Measurements from ENCODE around the gene ADARB2. TPM values are rescaled to one million over a fixed set of nuclear protein-coding genes. Genes with fewer than 3 reads are reported as not detected.

Gene ADARB2
- total and polyA plus RNA-seq, 4 donors: 0.55 to 0.70 (median 0.59) TPM; not detected in 1

DNA sequence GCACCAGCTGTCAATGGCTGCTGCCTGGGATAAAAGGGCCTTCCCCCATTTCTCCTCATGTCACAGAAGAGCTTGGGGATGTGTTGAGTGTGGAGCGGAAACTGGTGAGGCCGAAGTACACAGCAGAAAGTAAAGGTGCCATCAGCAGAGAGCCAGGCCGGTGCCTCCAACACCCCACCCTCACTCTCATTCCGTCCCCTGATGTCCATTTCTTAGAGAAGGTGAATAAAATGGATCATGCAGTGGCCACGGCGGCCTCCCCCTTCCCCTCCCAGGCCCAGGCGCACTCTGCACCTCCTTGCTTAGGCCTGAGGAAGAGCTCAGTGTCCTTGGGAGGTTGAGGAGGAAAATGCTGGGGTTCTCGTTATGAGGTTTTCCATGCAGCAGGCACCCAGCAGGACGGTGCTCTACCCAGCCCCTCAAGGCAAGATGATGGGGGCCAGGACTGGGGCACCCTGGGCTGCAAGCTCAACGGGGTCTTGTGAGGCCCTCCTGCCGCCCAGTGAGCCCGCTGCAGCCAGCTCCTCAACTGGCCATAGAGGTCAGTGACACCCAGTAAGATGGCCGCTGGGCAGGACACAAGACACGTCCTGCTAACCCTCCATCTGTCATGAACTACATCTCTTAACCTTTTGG is 163.9 kb downstream of the ADARB2 start:
- no peaks in the 10 kb centered on the region for H3K36me3 ChIP-seq (ENCODE audit: control insufficient read depth in 4 of 4, insufficient read depth in 3 of 4, low read depth in 1 of 4, low read length in 3 of 4)
- H3K9ac ChIP-seq (ENCODE audit: low read depth in 1 of 2, low read length in 2 of 2): no peak overlapping the region
- no peak for DNase-seq (ENCODE audit: low spot score)
- no peak overlapping the region for H3K27ac ChIP-seq (ENCODE audit: low read depth in 1 of 2, low read length in 2 of 2)
- H3K9me3 ChIP-seq (ENCODE audit: control insufficient read depth in 4 of 4, low read length in 3 of 4): no peaks in the 10 kb centered on the region
- WGBS: 82% methylated on average over 14 of the region's 14 CpGs
- H3K27me3 ChIP-seq (ENCODE audit: control insufficient read depth in 4 of 4, insufficient read depth in 4 of 4, low read length in 3 of 4): no peaks in the 10 kb centered on the region
- TF ChIP-seq RAD21 (IDR thresholded peaks at IDR 0.05) (no peak), YY1 (IDR thresholded peaks at IDR 0.05) (no peak), NR2F2 (IDR thresholded peaks at IDR 0.05) (no peak), RXRA (IDR thresholded peaks at IDR 0.05) (no peak), FOXA1 (IDR thresholded peaks at IDR 0.05) (no peak), EGR1 (IDR thresholded peaks at IDR 0.05; ENCODE audit: low read depth in 2 of 2) (no peak), GABPA (IDR thresholded peaks at IDR 0.05 in 1 of 2, conservative IDR thresholded peaks at IDR 0.05 in 1 of 2) (no peak), CTCF (IDR thresholded peaks at IDR 0.05; ENCODE audit: low read depth, low read length, missing input control) (no peak), TAF1 (conservative IDR thresholded peaks at IDR 0.05) (no peak), FOXA2 (IDR thresholded peaks at IDR 0.05) (no peak), SP1 (IDR thresholded peaks at IDR 0.05) (no peak), HNF4G (IDR thresholded peaks at IDR 0.05) (no peak), JUND (IDR thresholded peaks at IDR 0.05) (no peak), HNF4A (conservative IDR thresholded peaks at IDR 0.05) (no peak)
- TF ChIP-seq, protein P1, sequence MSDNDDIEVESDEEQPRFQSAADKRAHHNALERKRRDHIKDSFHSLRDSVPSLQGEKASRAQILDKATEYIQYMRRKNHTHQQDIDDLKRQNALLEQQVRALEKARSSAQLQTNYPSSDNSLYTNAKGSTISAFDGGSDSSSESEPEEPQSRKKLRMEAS (IDR thresholded peaks at IDR 0.05): no peak
- TF ChIP-seq, protein P2, sequence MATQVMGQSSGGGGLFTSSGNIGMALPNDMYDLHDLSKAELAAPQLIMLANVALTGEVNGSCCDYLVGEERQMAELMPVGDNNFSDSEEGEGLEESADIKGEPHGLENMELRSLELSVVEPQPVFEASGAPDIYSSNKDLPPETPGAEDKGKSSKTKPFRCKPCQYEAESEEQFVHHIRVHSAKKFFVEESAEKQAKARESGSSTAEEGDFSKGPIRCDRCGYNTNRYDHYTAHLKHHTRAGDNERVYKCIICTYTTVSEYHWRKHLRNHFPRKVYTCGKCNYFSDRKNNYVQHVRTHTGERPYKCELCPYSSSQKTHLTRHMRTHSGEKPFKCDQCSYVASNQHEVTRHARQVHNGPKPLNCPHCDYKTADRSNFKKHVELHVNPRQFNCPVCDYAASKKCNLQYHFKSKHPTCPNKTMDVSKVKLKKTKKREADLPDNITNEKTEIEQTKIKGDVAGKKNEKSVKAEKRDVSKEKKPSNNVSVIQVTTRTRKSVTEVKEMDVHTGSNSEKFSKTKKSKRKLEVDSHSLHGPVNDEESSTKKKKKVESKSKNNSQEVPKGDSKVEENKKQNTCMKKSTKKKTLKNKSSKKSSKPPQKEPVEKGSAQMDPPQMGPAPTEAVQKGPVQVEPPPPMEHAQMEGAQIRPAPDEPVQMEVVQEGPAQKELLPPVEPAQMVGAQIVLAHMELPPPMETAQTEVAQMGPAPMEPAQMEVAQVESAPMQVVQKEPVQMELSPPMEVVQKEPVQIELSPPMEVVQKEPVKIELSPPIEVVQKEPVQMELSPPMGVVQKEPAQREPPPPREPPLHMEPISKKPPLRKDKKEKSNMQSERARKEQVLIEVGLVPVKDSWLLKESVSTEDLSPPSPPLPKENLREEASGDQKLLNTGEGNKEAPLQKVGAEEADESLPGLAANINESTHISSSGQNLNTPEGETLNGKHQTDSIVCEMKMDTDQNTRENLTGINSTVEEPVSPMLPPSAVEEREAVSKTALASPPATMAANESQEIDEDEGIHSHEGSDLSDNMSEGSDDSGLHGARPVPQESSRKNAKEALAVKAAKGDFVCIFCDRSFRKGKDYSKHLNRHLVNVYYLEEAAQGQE (IDR thresholded peaks at IDR 0.05): no peak
- TF ChIP-seq, protein P3, sequence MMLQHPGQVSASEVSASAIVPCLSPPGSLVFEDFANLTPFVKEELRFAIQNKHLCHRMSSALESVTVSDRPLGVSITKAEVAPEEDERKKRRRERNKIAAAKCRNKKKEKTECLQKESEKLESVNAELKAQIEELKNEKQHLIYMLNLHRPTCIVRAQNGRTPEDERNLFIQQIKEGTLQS (IDR thresholded peaks at IDR 0.05): no peak
- H3K4me1 ChIP-seq (ENCODE audit: control insufficient read depth in 4 of 4, insufficient read depth in 4 of 4, low read length in 3 of 4): no peaks in the 10 kb centered on the region
- no peak overlapping the region for H3K4me3 ChIP-seq (ENCODE audit: low read depth in 1 of 3, low read length in 3 of 3)

DNA sequence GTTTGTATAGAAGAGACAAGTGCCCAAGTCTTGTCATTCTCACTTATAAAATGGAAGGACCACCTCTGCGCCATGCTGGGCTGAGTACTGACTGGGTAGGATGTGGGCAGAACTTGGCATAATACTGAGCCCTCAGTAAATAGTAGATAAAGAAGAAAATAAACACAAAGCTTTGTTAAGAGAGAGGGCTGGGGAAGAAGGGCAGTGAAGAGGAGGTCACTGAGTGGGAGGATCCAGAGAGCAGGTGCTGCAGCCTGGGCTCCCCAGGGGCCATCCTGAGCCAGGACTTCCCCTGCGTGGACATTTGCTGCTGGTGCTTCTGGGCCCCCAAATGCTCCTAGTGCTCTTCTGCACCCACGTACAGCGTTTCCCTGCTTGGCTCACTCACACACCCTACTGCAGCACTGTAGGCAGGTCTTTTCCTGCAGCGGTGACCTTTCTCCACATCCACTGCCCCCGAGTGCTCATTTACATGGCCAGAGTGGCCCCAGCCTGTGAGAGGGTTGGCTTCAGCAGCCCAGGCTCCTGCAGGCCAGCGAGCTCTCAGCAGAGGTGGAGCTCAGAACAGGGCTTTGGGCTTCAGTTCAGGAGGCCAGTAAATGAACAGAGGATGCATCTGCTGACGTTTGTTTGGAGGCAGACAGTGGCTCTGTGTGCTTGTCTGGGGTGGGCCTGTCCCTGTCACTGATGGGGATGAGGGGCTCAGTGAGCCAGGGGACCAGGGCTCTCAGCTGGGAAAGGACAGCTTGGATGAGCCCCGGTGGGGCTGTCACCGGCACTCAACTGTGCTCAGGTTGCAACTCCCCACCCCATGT is 164.6 kb downstream of the ADARB2 start:
- WGBS: 49% methylated on average over 10 of the region's 10 CpGs
- H3K9ac ChIP-seq (ENCODE audit: low read depth in 1 of 2, low read length in 2 of 2): no peak overlapping the region
- H3K9me3 ChIP-seq (ENCODE audit: control insufficient read depth in 4 of 4, low read length in 3 of 4): no peaks in the 10 kb centered on the region
- H3K4me3 ChIP-seq (ENCODE audit: low read depth in 1 of 3, low read length in 3 of 3): no peak overlapping the region
- no peaks in the 10 kb centered on the region for H3K27me3 ChIP-seq (ENCODE audit: control insufficient read depth in 4 of 4, insufficient read depth in 4 of 4, low read length in 3 of 4)
- no peaks in the 10 kb centered on the region for H3K4me1 ChIP-seq (ENCODE audit: control insufficient read depth in 4 of 4, insufficient read depth in 4 of 4, low read length in 3 of 4)
- no peak for DNase-seq (ENCODE audit: low spot score)
- no peak for TF ChIP-seq RAD21 (IDR thresholded peaks at IDR 0.05)
- no peak for TF ChIP-seq ZBTB33 (IDR thresholded peaks at IDR 0.05)
- no peak for TF ChIP-seq TAF1 (conservative IDR thresholded peaks at IDR 0.05)
- TF ChIP-seq, protein P3 (IDR thresholded peaks at IDR 0.05): no peak
- no peaks in the 10 kb centered on the region for H3K36me3 ChIP-seq (ENCODE audit: control insufficient read depth in 4 of 4, insufficient read depth in 3 of 4, low read depth in 1 of 4, low read length in 3 of 4)
- no peak overlapping the region for H3K27ac ChIP-seq (ENCODE audit: low read depth in 1 of 2, low read length in 2 of 2)
